ENCODE results near the gene DCAF11. TPM values are rescaled to one million over a fixed set of nuclear protein-coding genes. Genes with fewer than 3 reads are reported as not detected.

DCAF11 gene
- total and polyA plus RNA-seq, 2 of the 8 experiments (the other 6 are each of a cell fraction or from before 2014, with no cell fraction given): 60.4 to 63.6 TPM

- TF ChIP-seq SUZ12 (IDR thresholded peaks at IDR 0.05; ENCODE audit: low read length) (no peak), E2F6 (IDR thresholded peaks at IDR 0.05) (no peak), MAX (IDR thresholded peaks at IDR 0.05) (no peak), HDAC2 (IDR thresholded peaks at IDR 0.05; ENCODE audit: borderline replicate concordance in 1 of 2, low read depth in 2 of 2, low read length in 2 of 2) (no peak), SIX5 (IDR thresholded peaks at IDR 0.05; ENCODE audit: low read depth, low read length) (no peak), CHD7 (IDR thresholded peaks at IDR 0.05; ENCODE audit: insufficient replicate concordance, low read length) (no peak), KDM5A (IDR thresholded peaks at IDR 0.05; ENCODE audit: low read length) (no peak)
These were observed 38.9 kb upstream of the DCAF11 start (continued) for GRCh38 chr14:24075485-24076301.

All from H1 (cell line).